ENCODE measurements around the gene SULF2. TPM values are rescaled to one million over a fixed set of nuclear protein-coding genes. Genes with fewer than 3 reads are reported as not detected.

The SULF2 gene
- total RNA-seq, 1 experiment from 2014 or later, result 66.1 TPM

- no peak for DNase-seq
- H3K9me3 Mint-ChIP-seq (ENCODE audit: unreplicated experiment), result no peaks in the 10 kb centered on the region
- no peaks in the 10 kb centered on the region for H3K27me3 Mint-ChIP-seq (ENCODE audit: insufficient read depth, unreplicated experiment)
- ChIA-PET POLR2A (no interaction called here), CTCF (interaction anchor here (0.9 to 1.2 kb wide), 3 partner anchors 20 to 45 kb away, joined by 3 read pairs; no protein-coding TSS in a partner anchor)
- no peaks in the 10 kb centered on the region for H3K36me3 ChIP-seq (ENCODE audit: control insufficient read depth, insufficient read depth, low read length)
- no TSS peak for BruUV-seq (replicated peaks)
- no peaks in the 10 kb centered on the region for H3K27me3 ChIP-seq (replicated peaks; ENCODE audit: control insufficient read depth, insufficient read depth, low read length)
- intact Hi-C loops (cut with micrococcal nuclease; ENCODE audit: unreplicated experiment), result no loop called here
- no peaks in the 10 kb centered on the region for H3K36me3 Mint-ChIP-seq (ENCODE audit: insufficient read depth, unreplicated experiment)
- H3K4me1 Mint-ChIP-seq (ENCODE audit: low read depth, unreplicated experiment), result no peaks in the 10 kb centered on the region
- peak in 1 of 2 experiments; percentile 26 for TF ChIP-seq CTCF (IDR thresholded peaks at IDR 0.05; ENCODE audit: insufficient read depth in 1 of 2, low read depth in 1 of 2, low read length in 1 of 2, severe bottlenecking in 1 of 2, unreplicated experiment in 1 of 2)
- no peak overlapping the region for H3K27ac Mint-ChIP-seq (ENCODE audit: unreplicated experiment)
- H3K9me3 ChIP-seq, result no peaks in the 10 kb centered on the region
- H3K4me3 ChIP-seq (ENCODE audit: low read depth, low read length), result no peak overlapping the region
- no peak overlapping the region for H3K4me3 Mint-ChIP-seq (ENCODE audit: unreplicated experiment)
- 0 out of 2 replicates have a peak, but pooled peaks cover 4% of the 10 kb centered on the region for H3K4me1 ChIP-seq
Observed at GRCh38 chr20:47704746-47705496, 80.4 kb downstream of the SULF2 start.

GRCh38 chr20:47703748-47704147 is 81.5 kb downstream of the SULF2 start:
- Mint-ChIP-seq H3K27me3 (ENCODE audit: insufficient read depth, unreplicated experiment) (no peaks in the 10 kb centered on the region), H3K4me3 (ENCODE audit: unreplicated experiment) (no peak overlapping the region), H3K4me1 (ENCODE audit: low read depth, unreplicated experiment) (no peaks in the 10 kb centered on the region), H3K36me3 (ENCODE audit: insufficient read depth, unreplicated experiment) (no peaks in the 10 kb centered on the region), H3K9me3 (ENCODE audit: unreplicated experiment) (no peaks in the 10 kb centered on the region), H3K27ac (ENCODE audit: unreplicated experiment) (no peak overlapping the region)
- Histone ChIP-seq H3K9me3 (no peaks in the 10 kb centered on the region), H3K4me3 (ENCODE audit: low read depth, low read length) (no peak overlapping the region), H3K4me1 (0 out of 2 replicates have a peak, but pooled peaks cover 4% of the 10 kb centered on the region), H3K27me3 (replicated peaks; ENCODE audit: control insufficient read depth, insufficient read depth, low read length) (no peaks in the 10 kb centered on the region), H3K36me3 (ENCODE audit: control insufficient read depth, insufficient read depth, low read length) (no peaks in the 10 kb centered on the region)
- no peak for TF ChIP-seq CTCF (IDR thresholded peaks at IDR 0.05; ENCODE audit: insufficient read depth in 1 of 2, low read depth in 1 of 2, low read length in 1 of 2, severe bottlenecking in 1 of 2, unreplicated experiment in 1 of 2)
- no TSS peak for BruUV-seq (replicated peaks)
- intact Hi-C loops (cut with micrococcal nuclease; ENCODE audit: unreplicated experiment), result no loop called here
- no peak for DNase-seq
- ChIA-PET CTCF (interaction anchor here (0.9 kb wide), 1 partner anchor 22 kb away, joined by 3 read pairs; no protein-coding TSS in a partner anchor), POLR2A (no interaction called here)

DNA sequence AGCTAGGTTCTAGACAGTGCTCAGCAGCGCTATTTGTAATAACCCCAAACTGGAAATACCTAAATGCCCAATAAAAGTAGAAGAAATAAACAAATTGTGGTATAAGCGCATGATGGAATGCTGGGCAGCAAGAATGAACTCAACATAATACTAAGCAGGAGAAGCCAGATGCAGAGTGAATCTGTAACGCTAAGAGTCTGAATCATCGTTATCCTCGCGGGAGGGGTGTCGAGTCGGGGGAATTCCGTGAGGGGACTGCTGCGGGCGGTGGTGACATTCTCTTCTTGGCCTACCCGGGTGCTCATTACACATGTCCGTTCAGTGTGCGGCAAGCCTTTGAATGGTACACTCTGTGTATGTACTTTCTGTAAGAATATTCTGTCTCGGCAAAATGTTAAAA is 83.7 kb downstream of the SULF2 start:
- no peak for TF ChIP-seq CTCF (IDR thresholded peaks at IDR 0.05; ENCODE audit: insufficient read depth in 1 of 2, low read depth in 1 of 2, low read length in 1 of 2, severe bottlenecking in 1 of 2, unreplicated experiment in 1 of 2)
- no peak for DNase-seq
- Mint-ChIP-seq H3K36me3 (ENCODE audit: insufficient read depth, unreplicated experiment) (no peaks in the 10 kb centered on the region), H3K4me3 (ENCODE audit: unreplicated experiment) (no peak overlapping the region), H3K4me1 (ENCODE audit: low read depth, unreplicated experiment) (no peaks in the 10 kb centered on the region), H3K9me3 (ENCODE audit: unreplicated experiment) (no peaks in the 10 kb centered on the region), H3K27ac (ENCODE audit: unreplicated experiment) (no peak overlapping the region), H3K27me3 (ENCODE audit: insufficient read depth, unreplicated experiment) (no peaks in the 10 kb centered on the region)
- BruUV-seq (replicated peaks), result no TSS peak
- no peaks in the 10 kb centered on the region for H3K9me3 ChIP-seq
- intact Hi-C loops (cut with micrococcal nuclease; ENCODE audit: unreplicated experiment), result no loop called here
- POLR2A ChIA-PET, result no interaction called here
- H3K4me3 ChIP-seq (ENCODE audit: low read depth, low read length), result no peak overlapping the region
- no peaks in the 10 kb centered on the region for H3K27me3 ChIP-seq (replicated peaks; ENCODE audit: control insufficient read depth, insufficient read depth, low read length)
- CTCF ChIA-PET, result no interaction called here
- H3K36me3 ChIP-seq (ENCODE audit: control insufficient read depth, insufficient read depth, low read length), result no peaks in the 10 kb centered on the region
- 0 out of 2 replicates have a peak, but pooled peaks cover 4% of the 10 kb centered on the region for H3K4me1 ChIP-seq

Measured in Caco-2 (cell line).